ENCODE results near the gene ARIH2.
A peak's percentile ranks its signal among the peaks of the same experiment; 100 is the strongest.

ARIH2 gene

DNA sequence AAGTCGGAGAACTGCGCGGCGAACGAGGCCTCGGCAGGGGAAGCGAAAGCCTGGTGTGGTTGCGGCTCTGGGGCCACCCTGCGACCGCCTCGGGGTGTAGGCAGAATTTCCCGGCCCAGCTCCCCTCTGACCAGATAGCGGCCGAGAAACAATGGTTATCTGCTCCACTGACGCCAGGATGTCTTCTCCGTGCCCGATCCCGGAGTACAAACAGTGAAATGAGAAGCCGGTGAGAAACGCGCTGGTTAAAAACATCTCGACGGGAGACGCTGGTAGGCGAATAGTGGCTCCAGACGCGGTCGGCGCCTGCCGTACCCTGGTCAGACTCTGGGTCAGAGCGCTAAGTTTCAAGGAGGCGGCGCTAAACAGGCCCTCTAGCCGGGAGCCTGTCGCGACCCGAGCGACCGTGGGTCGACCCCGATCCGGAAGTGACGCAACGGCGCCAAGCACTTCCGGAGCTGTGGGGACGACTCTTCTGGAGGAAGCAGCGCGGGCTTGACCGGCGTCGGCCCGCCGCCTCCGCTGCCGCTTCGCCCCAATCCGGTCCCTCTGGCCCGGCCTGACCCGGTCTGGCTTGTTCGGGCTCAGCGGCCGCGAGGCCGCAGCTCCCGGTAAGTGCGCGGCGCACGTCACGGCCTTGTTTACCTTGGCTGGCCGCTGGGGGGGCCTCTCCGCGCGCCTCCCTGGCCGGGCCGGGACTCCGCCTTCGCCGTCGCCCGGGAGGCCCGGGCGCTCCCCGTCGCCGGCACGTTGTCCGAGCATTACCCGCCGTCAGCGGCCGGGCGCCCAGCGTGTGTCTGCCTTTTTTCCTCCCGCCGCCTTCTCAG is at the start of gene ARIH2:
TSS of gene ARIH2 (plus strand) at position 455 of the 827 bp plus-strand sequence. CDS start 8,717 bp downstream, outside the sequence.
- H3K4me3 ChIP-seq (ENCODE audit: low read depth in 1 of 5, low read length in 5 of 5) = peak within 1 kb of the TSS; percentile 79 to 96 (median 90)
- peaks cover 0 to 27% (median 26%) of the 10 kb centered on the region in 5 donors for H3K4me1 ChIP-seq (ENCODE audit: control insufficient read depth in 5 of 5, insufficient read depth in 5 of 5, low read length in 5 of 5)

DNA sequence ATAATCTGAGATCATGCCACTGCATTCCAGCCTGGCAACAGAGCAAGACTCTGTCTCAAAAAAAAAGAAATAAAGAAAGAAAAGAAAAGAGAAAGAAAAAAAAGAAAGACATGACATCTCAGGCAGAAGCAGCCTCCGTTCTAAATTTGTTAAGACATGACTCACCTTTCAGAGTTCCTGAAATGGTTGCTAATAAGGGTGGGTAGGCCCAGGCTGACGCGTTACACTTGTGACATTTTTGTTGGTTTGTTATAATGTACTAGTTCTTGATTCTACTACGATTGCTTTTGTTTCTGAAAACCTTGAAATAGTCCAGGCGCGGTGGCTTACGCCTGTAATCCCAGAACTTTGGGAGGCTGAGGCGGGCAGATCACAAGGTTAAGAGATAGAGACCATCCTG is 41.0 kb upstream of the ARIH2 start:
- no peak overlapping the region for H3K27ac ChIP-seq (ENCODE audit: low read depth, low read length)
- no peak overlapping the region for H3K4me3 ChIP-seq (ENCODE audit: low read depth in 1 of 5, low read length in 5 of 5)
- no peaks in the 10 kb centered on the region for H3K9me3 ChIP-seq (ENCODE audit: control insufficient read depth in 5 of 5, low read length in 5 of 5)
- H3K27me3 ChIP-seq (ENCODE audit: control insufficient read depth in 5 of 5, insufficient read depth in 4 of 5, low read length in 5 of 5) = no peaks in the 10 kb centered on the region
- H3K9ac ChIP-seq (ENCODE audit: low read length in 5 of 5) = no peak overlapping the region
- H3K4me1 ChIP-seq (ENCODE audit: control insufficient read depth in 5 of 5, insufficient read depth in 5 of 5, low read length in 5 of 5) = peaks cover 0 to 14% (median 10%) of the 10 kb centered on the region in 5 donors
- H3K36me3 ChIP-seq (ENCODE audit: control insufficient read depth in 5 of 5, insufficient read depth in 5 of 5, low read length in 5 of 5) = peaks cover 0 to 49% (median 16%) of the 10 kb centered on the region in 5 donors

More for the DNA sequence above, at the start of gene ARIH2:
- H3K36me3 ChIP-seq (ENCODE audit: control insufficient read depth in 5 of 5, insufficient read depth in 5 of 5, low read length in 5 of 5) = peaks cover 0 to 5% (median under 1%) of the 10 kb centered on the region in 5 donors
- no peaks in the 10 kb centered on the region for H3K9me3 ChIP-seq (ENCODE audit: control insufficient read depth in 5 of 5, low read length in 5 of 5)
- peak within 1 kb of the TSS; percentile 96 for H3K27ac ChIP-seq (ENCODE audit: low read depth, low read length)
- no peaks in the 10 kb centered on the region for H3K27me3 ChIP-seq (ENCODE audit: control insufficient read depth in 5 of 5, insufficient read depth in 4 of 5, low read length in 5 of 5)
- H3K9ac ChIP-seq (ENCODE audit: low read length in 5 of 5) = peak within 1 kb of the TSS; percentile 90 to 96 (median 92)

DNA sequence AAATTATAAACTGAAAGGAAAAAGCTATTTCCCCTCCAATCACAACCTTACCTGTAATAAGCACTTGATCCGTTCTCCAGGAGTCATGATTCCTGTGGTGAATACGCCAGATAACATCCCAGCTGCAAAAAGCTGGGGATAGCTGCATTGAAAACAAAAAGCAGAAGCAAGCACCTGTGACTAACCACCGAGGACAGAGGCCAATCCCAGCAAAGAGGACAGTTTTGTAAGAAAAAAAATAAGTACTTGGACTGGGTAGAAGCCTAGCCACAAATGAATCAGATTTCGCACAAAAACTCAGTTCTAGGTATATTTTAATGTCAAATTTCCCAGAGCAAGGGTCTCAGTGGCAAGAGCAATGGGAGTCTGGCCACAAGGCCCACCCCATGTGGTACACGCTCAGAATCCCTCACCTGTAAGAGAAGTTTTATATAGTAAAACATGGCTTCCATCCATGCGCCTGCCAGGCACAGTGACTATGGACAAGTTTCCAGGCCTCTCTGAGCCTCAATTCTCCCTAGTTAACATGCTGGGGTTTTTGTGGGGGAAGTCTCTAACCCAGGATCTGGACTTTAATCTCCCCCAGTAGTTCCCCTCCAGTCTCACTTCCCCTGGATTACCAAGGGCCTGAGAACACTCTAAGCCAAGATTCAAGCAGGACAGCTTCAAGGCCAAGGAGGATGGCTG is 39.2 kb upstream of the ARIH2 start:
- Histone ChIP-seq H3K9ac (ENCODE audit: low read length in 5 of 5) (no peak overlapping the region), H3K9me3 (ENCODE audit: control insufficient read depth in 5 of 5, low read length in 5 of 5) (no peaks in the 10 kb centered on the region), H3K36me3 (ENCODE audit: control insufficient read depth in 5 of 5, insufficient read depth in 5 of 5, low read length in 5 of 5) (peaks cover 0 to 48% (median 15%) of the 10 kb centered on the region in 5 donors), H3K27ac (ENCODE audit: low read depth, low read length) (no peak overlapping the region), H3K4me3 (ENCODE audit: low read depth in 1 of 5, low read length in 5 of 5) (no peak overlapping the region), H3K4me1 (ENCODE audit: control insufficient read depth in 5 of 5, insufficient read depth in 5 of 5, low read length in 5 of 5) (peaks cover 0 to 14% (median 10%) of the 10 kb centered on the region in 5 donors), H3K27me3 (ENCODE audit: control insufficient read depth in 5 of 5, insufficient read depth in 4 of 5, low read length in 5 of 5) (no peaks in the 10 kb centered on the region)

DNA sequence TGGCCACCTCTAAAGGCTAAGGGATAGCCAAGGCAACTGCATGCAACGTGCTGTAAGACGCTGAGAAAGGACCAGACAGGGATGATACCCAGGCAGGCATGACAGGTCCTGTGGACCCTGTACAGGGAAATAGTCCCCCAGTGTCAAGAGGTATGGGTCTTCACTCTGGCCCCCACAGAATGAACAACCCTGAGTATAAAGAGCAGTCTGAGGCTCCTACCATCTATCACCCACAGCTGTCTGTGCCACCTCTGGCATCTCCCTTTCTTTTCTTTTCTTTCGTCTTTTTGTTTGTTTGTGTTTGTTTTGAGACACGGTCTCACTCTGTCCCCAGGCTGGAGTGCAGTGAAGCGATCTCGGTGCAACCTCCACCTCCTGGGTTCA is 38.7 kb upstream of the ARIH2 start:
- Histone ChIP-seq H3K4me3 (ENCODE audit: low read depth in 1 of 5, low read length in 5 of 5) (no peak overlapping the region), H3K27ac (ENCODE audit: low read depth, low read length) (no peak overlapping the region), H3K36me3 (ENCODE audit: control insufficient read depth in 5 of 5, insufficient read depth in 5 of 5, low read length in 5 of 5) (peaks cover 0 to 49% (median 15%) of the 10 kb centered on the region in 5 donors), H3K4me1 (ENCODE audit: control insufficient read depth in 5 of 5, insufficient read depth in 5 of 5, low read length in 5 of 5) (peaks cover 0 to 14% (median 10%) of the 10 kb centered on the region in 5 donors), H3K9ac (ENCODE audit: low read length in 5 of 5) (no peak overlapping the region), H3K9me3 (ENCODE audit: control insufficient read depth in 5 of 5, low read length in 5 of 5) (no peaks in the 10 kb centered on the region), H3K27me3 (ENCODE audit: control insufficient read depth in 5 of 5, insufficient read depth in 4 of 5, low read length in 5 of 5) (no peaks in the 10 kb centered on the region)

DNA sequence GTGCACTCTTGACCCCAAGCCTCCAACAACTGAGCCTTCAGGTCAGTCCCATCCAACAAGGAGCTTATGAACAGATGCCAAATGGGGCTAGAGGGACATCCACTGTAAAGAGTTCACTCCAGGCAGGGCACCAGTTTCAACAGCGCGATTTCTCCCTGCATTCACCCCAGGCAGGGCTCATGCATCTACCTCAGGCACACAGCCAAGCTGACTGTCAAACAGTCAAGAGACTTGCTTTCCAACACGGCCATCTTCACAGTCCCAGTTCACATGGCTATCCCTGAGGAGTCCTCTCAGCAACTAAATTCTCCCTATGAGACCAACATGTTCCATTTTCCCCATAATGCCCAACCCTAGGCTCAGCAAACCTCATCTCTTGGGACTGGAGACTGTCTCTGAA is 37.6 kb upstream of the ARIH2 start:
- no peak overlapping the region for H3K4me3 ChIP-seq (ENCODE audit: low read depth in 1 of 5, low read length in 5 of 5)
- H3K4me1 ChIP-seq (ENCODE audit: control insufficient read depth in 5 of 5, insufficient read depth in 5 of 5, low read length in 5 of 5) = peaks cover 0 to 15% (median 10%) of the 10 kb centered on the region in 5 donors
- H3K27ac ChIP-seq (ENCODE audit: low read depth, low read length) = no peak overlapping the region
- no peaks in the 10 kb centered on the region for H3K9me3 ChIP-seq (ENCODE audit: control insufficient read depth in 5 of 5, low read length in 5 of 5)
- no peaks in the 10 kb centered on the region for H3K27me3 ChIP-seq (ENCODE audit: control insufficient read depth in 5 of 5, insufficient read depth in 4 of 5, low read length in 5 of 5)
- peaks cover 0 to 49% (median 15%) of the 10 kb centered on the region in 5 donors for H3K36me3 ChIP-seq (ENCODE audit: control insufficient read depth in 5 of 5, insufficient read depth in 5 of 5, low read length in 5 of 5)
- no peak overlapping the region for H3K9ac ChIP-seq (ENCODE audit: low read length in 5 of 5)

DNA sequence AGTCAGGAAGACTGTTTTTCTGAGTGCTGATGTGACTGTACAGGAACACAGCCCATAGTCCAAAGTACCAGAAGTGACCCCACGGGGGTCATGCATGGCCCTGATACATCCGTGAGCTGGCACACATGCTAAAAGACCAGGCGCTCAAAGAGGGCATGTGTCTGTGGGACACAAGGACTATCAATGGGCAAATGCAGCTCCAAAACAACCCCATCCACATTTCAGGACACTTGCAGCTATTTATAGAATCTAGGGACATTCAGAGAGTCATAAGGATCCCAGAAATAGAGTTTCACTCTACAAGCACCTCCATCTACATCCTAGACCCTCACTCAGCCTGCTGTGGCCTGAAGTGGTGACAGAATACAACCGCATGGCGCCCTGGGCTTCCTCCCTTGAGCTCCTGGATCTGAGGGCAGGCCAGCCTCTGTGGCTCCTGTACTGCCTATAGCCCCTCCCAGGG is 37.0 kb upstream of the ARIH2 start:
- H3K27ac ChIP-seq (ENCODE audit: low read depth, low read length) = no peak overlapping the region
- no peak overlapping the region for H3K4me3 ChIP-seq (ENCODE audit: low read depth in 1 of 5, low read length in 5 of 5)

DNA sequence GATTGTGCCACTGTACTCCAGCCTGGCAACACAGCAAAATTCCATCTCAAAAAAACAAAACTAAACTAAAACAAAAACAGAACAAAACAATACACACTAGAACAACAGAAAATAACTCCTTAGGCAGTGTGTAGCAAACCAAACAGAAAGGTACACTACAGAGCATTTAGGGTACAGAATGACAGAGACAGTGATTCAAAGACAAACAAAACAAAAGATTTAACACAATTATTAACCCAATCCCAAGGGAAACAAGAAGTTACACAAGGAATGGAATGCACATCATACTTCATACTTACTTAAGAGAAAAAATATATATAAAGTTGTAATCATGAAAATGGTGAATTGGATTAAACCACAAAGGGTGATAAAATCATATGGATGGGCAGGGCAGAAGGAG is 32.9 kb upstream of the ARIH2 start:
- Histone ChIP-seq H3K4me3 (ENCODE audit: low read depth in 1 of 5, low read length in 5 of 5) (no peak overlapping the region), H3K9me3 (ENCODE audit: control insufficient read depth in 5 of 5, low read length in 5 of 5) (no peaks in the 10 kb centered on the region), H3K27me3 (ENCODE audit: control insufficient read depth in 5 of 5, insufficient read depth in 4 of 5, low read length in 5 of 5) (no peaks in the 10 kb centered on the region), H3K27ac (ENCODE audit: low read depth, low read length) (no peak overlapping the region), H3K36me3 (ENCODE audit: control insufficient read depth in 5 of 5, insufficient read depth in 5 of 5, low read length in 5 of 5) (peaks cover 0 to 44% (median 16%) of the 10 kb centered on the region in 5 donors), H3K9ac (ENCODE audit: low read length in 5 of 5) (peak overlapping the region in 1 of 5 donors; percentile 39), H3K4me1 (ENCODE audit: control insufficient read depth in 5 of 5, insufficient read depth in 5 of 5, low read length in 5 of 5) (peaks cover 0 to 12% (median 8%) of the 10 kb centered on the region in 5 donors)

More for the DNA sequence above, 37.0 kb upstream of the ARIH2 start:
- H3K4me1 ChIP-seq (ENCODE audit: control insufficient read depth in 5 of 5, insufficient read depth in 5 of 5, low read length in 5 of 5) = peaks cover 0 to 15% (median 10%) of the 10 kb centered on the region in 5 donors
- peak overlapping the region in 1 of 5 donors; percentile 9 for H3K9ac ChIP-seq (ENCODE audit: low read length in 5 of 5)
- H3K9me3 ChIP-seq (ENCODE audit: control insufficient read depth in 5 of 5, low read length in 5 of 5) = no peaks in the 10 kb centered on the region
- no peaks in the 10 kb centered on the region for H3K27me3 ChIP-seq (ENCODE audit: control insufficient read depth in 5 of 5, insufficient read depth in 4 of 5, low read length in 5 of 5)
- H3K36me3 ChIP-seq (ENCODE audit: control insufficient read depth in 5 of 5, insufficient read depth in 5 of 5, low read length in 5 of 5) = peaks cover 0 to 47% (median 15%) of the 10 kb centered on the region in 5 donors

DNA sequence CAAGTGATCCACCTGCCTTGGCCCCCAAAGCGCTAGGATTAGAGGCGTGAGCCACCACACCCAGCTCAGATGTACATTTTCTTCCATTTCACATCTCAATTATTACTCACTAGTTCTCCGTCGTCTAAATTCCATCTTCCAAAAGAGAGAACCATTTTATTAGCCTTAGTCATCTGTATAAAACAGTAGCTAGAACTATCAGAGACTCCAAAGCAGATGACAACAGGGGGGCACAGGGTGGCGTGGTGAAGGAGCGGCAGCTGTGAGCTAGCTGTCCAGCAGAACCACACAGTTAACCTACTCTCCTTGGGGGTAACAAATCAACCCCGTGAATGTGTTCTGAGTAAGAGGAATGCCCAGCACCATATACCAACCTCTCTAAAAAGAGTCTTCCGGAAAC is 27.0 kb upstream of the ARIH2 start:
- peaks cover 0 to 7% (median 4%) of the 10 kb centered on the region in 5 donors for H3K4me1 ChIP-seq (ENCODE audit: control insufficient read depth in 5 of 5, insufficient read depth in 5 of 5, low read length in 5 of 5)
- H3K27me3 ChIP-seq (ENCODE audit: control insufficient read depth in 5 of 5, insufficient read depth in 4 of 5, low read length in 5 of 5) = no peaks in the 10 kb centered on the region
- H3K9me3 ChIP-seq (ENCODE audit: control insufficient read depth in 5 of 5, low read length in 5 of 5) = no peaks in the 10 kb centered on the region
- H3K36me3 ChIP-seq (ENCODE audit: control insufficient read depth in 5 of 5, insufficient read depth in 5 of 5, low read length in 5 of 5) = peaks cover 0 to 26% (median 19%) of the 10 kb centered on the region in 5 donors
- H3K27ac ChIP-seq (ENCODE audit: low read depth, low read length) = no peak overlapping the region
- H3K9ac ChIP-seq (ENCODE audit: low read length in 5 of 5) = no peak overlapping the region
- no peak overlapping the region for H3K4me3 ChIP-seq (ENCODE audit: low read depth in 1 of 5, low read length in 5 of 5)

DNA sequence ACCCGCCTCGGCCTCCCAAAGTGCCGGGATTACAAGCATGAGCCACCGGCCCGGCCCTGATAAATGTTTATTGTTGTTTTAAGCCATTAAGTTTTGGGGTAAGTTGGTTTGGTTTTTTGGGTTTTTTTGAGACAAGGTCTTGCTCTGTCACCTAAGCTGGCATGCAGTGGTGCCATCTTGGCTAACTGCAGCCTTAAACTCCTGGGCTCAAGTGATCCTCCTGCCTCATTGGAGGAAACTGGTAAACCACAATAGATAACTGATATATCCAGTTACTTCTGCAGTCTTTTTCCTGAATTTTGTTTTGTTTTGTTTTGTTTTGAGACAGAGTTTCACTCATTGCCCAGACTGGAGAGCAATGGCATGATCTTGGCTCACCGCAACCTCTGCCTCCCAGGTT is 24.1 kb upstream of the ARIH2 start:
- Histone ChIP-seq H3K27ac (ENCODE audit: low read depth, low read length) (no peak overlapping the region), H3K4me3 (ENCODE audit: low read depth in 1 of 5, low read length in 5 of 5) (no peak overlapping the region), H3K27me3 (ENCODE audit: control insufficient read depth in 5 of 5, insufficient read depth in 4 of 5, low read length in 5 of 5) (no peaks in the 10 kb centered on the region), H3K4me1 (ENCODE audit: control insufficient read depth in 5 of 5, insufficient read depth in 5 of 5, low read length in 5 of 5) (peaks cover 6 to 31% (median 25%) of the 10 kb centered on the region in 5 donors), H3K9me3 (ENCODE audit: control insufficient read depth in 5 of 5, low read length in 5 of 5) (no peaks in the 10 kb centered on the region), H3K9ac (ENCODE audit: low read length in 5 of 5) (no peak overlapping the region), H3K36me3 (ENCODE audit: control insufficient read depth in 5 of 5, insufficient read depth in 5 of 5, low read length in 5 of 5) (peaks cover 0 to 19% (median 11%) of the 10 kb centered on the region in 5 donors)

Data from subcutaneous abdominal adipose tissue (tissue), 5 donors.